G401.6 (cell line): ENCODE measurements around the gene ENOX2.

ENCODE experiments used
- FAIRE-seq: peaks from 2 replicates; lab custom pipeline; 2012; peaks lifted over from hg19 to GRCh38; lab: Jason Lieb, UNC

The ENOX2 gene

DNA sequence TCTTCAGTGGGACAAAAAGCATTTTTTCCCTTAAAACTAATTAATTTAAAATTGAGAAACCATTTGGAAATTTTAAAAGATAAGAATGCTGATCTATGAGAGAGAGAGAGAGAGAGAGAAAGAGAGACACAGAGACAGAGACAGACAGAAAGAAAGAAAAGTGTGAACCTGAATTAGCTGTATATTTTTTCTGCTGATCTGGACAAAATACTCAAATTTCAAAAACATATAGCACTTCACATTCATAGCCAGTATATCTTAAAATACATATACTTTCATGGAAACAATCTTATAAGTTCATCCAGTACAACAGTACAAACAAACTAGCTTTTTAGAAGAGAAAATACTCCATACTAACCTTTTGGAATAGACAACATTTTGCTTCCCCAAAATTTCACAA is 18.4 kb downstream of the ENOX2 start:
- no peak for FAIRE-seq

DNA sequence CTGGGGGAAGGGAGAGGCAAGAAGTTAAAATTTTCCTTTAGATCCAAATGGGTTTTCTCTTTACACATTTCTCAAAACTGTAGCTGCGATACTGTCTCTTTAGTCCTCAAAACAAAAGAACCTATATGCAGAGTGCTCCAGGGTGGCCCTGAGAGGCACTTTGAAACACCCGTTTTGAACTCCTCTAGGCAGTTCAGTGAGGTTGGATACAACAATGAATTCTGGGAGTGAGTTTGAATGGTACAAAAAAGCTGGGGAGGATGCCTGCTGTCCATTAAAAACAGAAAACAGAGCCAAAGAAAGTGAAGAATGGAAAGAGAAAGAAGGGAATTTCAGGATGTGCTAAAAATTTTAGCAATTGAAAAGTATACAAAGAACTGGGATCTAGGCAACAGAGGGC is 23.1 kb downstream of the ENOX2 start:
- no peak for FAIRE-seq

GRCh38 chrX:130878350-130879341 is 24.4 kb downstream of the ENOX2 start:
- FAIRE-seq, result no peak

GRCh38 chrX:130877892-130878341 is 25.1 kb downstream of the ENOX2 start:
- FAIRE-seq, result no peak

DNA sequence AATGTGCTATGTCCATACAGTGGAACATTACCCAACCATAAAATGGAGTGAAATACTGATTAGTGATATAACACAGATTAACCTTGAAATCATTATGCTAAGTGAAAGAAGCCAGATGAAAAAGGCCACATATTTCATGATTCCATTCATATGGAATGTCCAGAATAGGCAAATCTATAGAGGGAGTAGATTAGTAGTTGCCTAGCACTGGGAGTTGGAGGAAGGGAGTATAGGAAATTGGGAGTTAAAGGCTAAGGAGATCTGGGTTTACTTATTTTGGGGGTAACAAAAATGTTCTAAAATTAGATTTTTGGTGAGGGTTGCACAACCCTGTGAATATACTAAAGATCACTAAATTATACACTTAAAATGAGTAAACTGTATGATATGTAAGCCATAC is 26.8 kb downstream of the ENOX2 start:
- no peak for FAIRE-seq

DNA sequence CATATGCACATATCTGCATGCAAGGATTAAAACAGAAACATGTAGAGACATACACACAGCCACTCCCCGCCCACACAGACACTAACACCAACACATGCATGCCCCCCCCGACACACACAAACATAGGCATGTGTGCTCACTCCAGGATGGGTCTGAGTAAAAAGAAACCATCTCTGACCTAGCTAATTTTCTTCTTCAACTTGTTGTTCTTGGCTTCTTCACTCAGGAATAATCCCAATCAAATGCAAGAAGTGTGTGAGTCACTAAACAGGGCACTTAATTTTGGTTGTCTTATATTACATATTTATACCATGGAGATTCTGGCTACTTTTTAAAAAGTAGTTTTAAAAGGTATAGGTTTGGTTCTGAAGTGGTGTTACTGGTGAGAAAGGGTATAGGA is 28.3 kb downstream of the ENOX2 start:
- FAIRE-seq, result no peak

DNA sequence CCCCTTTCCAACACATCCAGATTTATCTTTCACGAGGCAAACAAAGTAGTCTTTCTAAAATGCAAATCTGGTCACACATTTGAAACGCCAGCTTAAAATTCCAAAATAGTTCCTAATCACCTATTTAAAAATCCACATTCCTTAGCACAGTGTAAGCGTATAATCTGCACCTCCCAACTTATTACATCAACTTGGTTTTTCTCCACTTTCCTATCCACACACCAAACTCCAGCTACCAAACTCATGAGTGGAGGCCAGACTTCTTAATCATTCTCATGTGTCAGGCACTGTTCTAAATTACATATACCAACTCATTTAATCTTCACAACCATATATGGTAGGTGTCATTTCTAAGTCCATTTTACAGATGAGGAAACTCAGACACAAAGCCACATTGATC is 33.8 kb downstream of the ENOX2 start:
- no peak for FAIRE-seq

- no peak for FAIRE-seq
Observed at GRCh38 chrX:130861462-130861861, 41.5 kb downstream of the ENOX2 start.

GRCh38 chrX:130857207-130857606 is 45.8 kb downstream of the ENOX2 start:
- FAIRE-seq, result no peak

- FAIRE-seq, result no peak
Observed at GRCh38 chrX:130851569-130851968, 51.4 kb downstream of the ENOX2 start.

GRCh38 chrX:130848763-130849162 is 54.2 kb downstream of the ENOX2 start:
- peak; percentile 3 for FAIRE-seq

DNA sequence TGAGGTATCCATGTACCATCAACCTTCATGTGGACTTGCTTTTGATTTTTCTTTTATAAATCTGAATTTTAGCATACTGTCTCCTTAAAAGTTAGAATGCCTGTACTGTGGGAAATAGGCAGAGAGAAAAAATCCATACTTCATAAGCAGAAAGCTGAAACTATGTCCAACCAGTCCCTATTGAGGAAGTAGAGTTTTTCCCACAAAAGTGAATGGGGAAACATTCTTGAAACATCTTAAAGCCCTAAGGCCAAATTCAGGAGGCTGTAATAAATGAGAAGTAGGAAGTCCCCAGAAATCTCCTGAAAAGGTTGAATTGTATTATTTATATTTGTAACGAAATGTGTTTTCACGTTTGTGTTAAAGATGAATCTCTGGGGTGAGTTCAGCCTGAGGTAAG is 56.3 kb downstream of the ENOX2 start:
- FAIRE-seq, result no peak

GRCh38 chrX:130841776-130842175 is 61.2 kb downstream of the ENOX2 start:
- no peak for FAIRE-seq

- no peak for FAIRE-seq
Observed at GRCh38 chrX:130840345-130840744, 62.7 kb downstream of the ENOX2 start.

GRCh38 chrX:130836447-130836846 is 66.6 kb downstream of the ENOX2 start:
- FAIRE-seq, result no peak

- no peak for FAIRE-seq
Observed at GRCh38 chrX:130834830-130835229, 68.2 kb downstream of the ENOX2 start.

DNA sequence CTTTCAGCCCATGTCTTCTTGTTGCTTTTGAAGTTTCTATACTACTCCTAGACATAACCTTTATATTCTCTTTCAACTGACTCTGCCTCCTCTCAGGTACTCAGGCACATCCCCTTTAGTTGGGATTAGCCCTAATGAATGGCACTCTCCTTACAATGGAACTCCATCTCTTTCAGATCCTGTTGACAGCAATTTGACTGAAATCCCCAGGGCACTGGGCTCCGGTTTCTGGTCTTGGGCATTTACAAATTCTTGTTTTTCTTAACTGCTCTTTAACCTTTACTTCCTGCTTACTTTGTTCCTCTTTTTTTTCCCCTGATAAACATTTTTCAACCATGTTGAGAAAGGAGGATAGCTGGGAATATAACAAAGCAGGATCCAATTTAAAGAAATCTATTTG is 68.9 kb downstream of the ENOX2 start:
- no peak for FAIRE-seq

- FAIRE-seq, result no peak
Observed at GRCh38 chrX:130831347-130831722, 71.7 kb downstream of the ENOX2 start.

DNA sequence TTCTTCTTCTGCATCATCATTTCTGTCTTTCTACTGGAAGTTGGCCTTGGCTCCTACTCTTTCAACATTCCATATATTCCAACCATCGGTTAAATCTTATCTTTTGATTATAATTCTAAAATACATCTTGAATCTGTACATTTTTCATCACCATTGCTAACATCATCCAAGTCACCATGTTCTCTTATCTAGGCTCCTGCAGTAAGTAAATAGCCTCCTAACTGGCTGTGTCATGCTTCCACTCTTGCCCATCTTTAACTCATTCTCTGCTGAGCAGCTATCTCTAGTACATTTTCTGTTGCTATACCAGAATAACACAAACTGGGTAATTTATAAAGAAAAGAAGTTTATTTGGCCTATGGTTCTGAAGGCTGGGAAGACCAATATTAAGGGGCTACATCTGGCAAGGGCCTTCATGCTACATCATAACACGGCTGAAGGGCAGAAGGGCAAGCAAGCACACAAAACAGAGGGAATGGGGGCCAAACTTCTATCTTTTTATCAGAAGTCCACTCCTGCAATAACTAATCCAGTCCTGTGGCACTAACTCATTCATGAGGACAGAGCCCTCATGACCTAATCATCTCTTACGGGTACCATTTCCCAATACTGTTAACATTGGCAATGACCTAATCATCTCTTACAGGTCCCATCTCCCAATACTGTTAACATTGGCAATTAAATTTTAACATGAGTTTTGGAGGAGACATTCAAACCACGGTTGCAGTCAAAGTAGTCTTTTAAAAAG is 72.2 kb downstream of the ENOX2 start:
- no peak for FAIRE-seq

- no peak for FAIRE-seq
Observed at GRCh38 chrX:130829526-130830515, 73.2 kb downstream of the ENOX2 start.

DNA sequence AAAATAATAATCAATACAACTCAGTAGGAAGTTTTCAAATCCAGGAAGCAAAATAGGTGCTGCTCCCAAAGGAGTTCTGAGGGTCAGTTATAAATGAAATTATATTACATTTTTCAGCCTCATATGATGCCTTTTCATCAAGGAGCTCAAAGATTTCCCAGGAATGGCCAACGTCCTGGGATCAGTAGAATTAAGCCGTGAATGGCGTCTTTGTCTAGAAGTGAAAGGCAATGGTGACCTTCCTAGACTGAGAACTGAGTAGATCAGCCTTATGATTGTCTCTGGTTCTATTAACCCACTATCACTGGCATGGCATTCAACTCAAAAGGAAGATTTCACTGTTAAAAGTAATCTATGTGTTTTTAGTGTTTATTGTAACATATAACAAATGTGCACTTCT is 74.4 kb downstream of the ENOX2 start:
- no peak for FAIRE-seq

DNA sequence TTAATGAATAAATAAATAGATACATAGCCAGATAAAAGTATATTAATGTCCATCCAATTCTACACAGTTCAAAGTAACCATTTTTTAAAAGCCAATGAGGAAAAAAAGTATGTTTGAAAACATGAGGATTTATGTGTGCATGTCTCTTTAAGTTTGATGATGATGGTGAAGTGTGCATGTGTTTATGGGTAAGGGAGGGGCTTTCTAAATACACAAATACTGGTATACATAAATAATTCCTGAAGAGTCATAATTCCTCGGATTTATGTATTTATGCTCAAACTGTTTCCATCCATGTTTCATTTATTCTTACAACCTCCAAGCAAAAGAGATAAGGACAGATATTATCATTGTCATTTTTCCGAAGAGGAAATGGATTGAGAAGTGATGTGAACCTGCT is 75.4 kb downstream of the ENOX2 start:
- no peak for FAIRE-seq
